Natural killer cell (primary cell): ENCODE data around the gene SCG5. TPM values are rescaled to one million over a fixed set of nuclear protein-coding genes. Genes with fewer than 3 reads are reported as not detected.

Experiments
- ATAC-seq, 3 donors: fragments of 150-1000 bp in 2 of 3; fragments of 200-7000 bp in 1 of 3; cut with Tn5 transposase; 1 replicate in 1 of 3; 2 replicates in 2 of 3; pipeline ENCODE4 v1.10.0; 2021; ENCODE audit warnings: mild to moderate bottlenecking in 2 of 3, moderate library complexity in 2 of 3
- DNase-seq, 2 donors: peaks; one replicate each; pipeline versions ENCODE4 v3.0.0 to v3.0.0-alpha.2; 2013 to 2021; ENCODE audit warnings: mixed read lengths in 1 of 2
- H3K27ac ChIP-seq: one replicate; pipeline ENCODE4 v1.5.1; 2013; ENCODE audit warnings: mild to moderate bottlenecking, low read length
- H3K27me3 ChIP-seq: one replicate; pipeline ENCODE4 v1.6.1; 2013; ENCODE audit warnings: low read length; ENCODE audit not compliant: control insufficient read depth, insufficient read depth
- H3K36me3 ChIP-seq: one replicate; pipeline ENCODE4 v1.6.1; 2013; ENCODE audit warnings: low read length; ENCODE audit not compliant: control insufficient read depth, insufficient read depth
- H3K4me1 ChIP-seq: one replicate; pipeline ENCODE4 v1.6.1; 2013; ENCODE audit warnings: low read length; ENCODE audit not compliant: control insufficient read depth, insufficient read depth
- H3K4me3 ChIP-seq: one replicate; pipeline ENCODE4 v1.5.1; 2013; ENCODE audit warnings: low read length
- H3K9me3 ChIP-seq: one replicate; pipeline ENCODE4 v1.6.1; 2013; ENCODE audit warnings: low read length; ENCODE audit not compliant: control insufficient read depth, insufficient read depth
- H3K27ac Mint-ChIP-seq, 2 donors: one replicate each; pipeline ENCODE4 v1.8.0; 2022; ENCODE audit warnings: mild to moderate bottlenecking in 2 of 2, mixed read lengths in 2 of 2, moderate library complexity in 1 of 2
- H3K27me3 Mint-ChIP-seq, 2 donors: one replicate each; pipeline ENCODE4 v1.8.0; 2022; ENCODE audit warnings: low read depth in 2 of 2, mixed read lengths in 2 of 2
- H3K36me3 Mint-ChIP-seq: one replicate; pipeline ENCODE4 v1.8.0; 2022; ENCODE audit warnings: mixed read lengths
- H3K4me1 Mint-ChIP-seq, 2 donors: one replicate each; pipeline ENCODE4 v1.8.0; 2022; ENCODE audit warnings: mixed read lengths in 2 of 2
- H3K4me3 Mint-ChIP-seq: one replicate; pipeline ENCODE4 v1.8.0; 2022; ENCODE audit warnings: mild to moderate bottlenecking, moderate library complexity, mixed read lengths
- H3K9me3 Mint-ChIP-seq, 2 donors: one replicate each; pipeline ENCODE4 v1.8.0; 2022; ENCODE audit warnings: mixed read lengths in 2 of 2
- WGBS: methylation state at CpG from one replicate; pipeline ENCODE4 v1.1.7; 2013; ENCODE audit warnings: missing lambda C conversion rate; ENCODE audit not compliant: insufficient coverage; 5-methylcytosine and 5-hydroxymethylcytosine counted together
- intact Hi-C: fragments of 100-400 bp; cut with micrococcal nuclease; formaldehyde crosslinking; loops from one replicate; pipeline ENCODE4 v1.14.2; 2022
- total RNA-seq, 4 donors: library from RNA; stranded (reverse); fragments of 120-200 nt in 1 of 4; gene quantifications; one replicate each; pipeline versions ENCODE4 v1.2.3 to v1.2.4, GENCODE V29; 2013 to 2022
- TF ChIP-seq, protein P1 (sequence below): fragments of 200-600 bp; IDR thresholded peaks from one replicate; pipeline ENCODE4 v1.8.0; 2022; ENCODE audit warnings: antibody characterized with exemption

The SCG5 gene
- total RNA-seq, 3 donors from 2014 or later (not counting 1 experiment from before 2014, with no cell fraction given): not detected

GRCh38 chr15:32642667-32643435, 1.3 kb downstream of the SCG5 start:
- 90% methylated on average over 5 of the region's 5 CpGs for WGBS
- intact Hi-C loops: no loop called here
- H3K4me3 Mint-ChIP-seq: no peak overlapping the region

DNA sequence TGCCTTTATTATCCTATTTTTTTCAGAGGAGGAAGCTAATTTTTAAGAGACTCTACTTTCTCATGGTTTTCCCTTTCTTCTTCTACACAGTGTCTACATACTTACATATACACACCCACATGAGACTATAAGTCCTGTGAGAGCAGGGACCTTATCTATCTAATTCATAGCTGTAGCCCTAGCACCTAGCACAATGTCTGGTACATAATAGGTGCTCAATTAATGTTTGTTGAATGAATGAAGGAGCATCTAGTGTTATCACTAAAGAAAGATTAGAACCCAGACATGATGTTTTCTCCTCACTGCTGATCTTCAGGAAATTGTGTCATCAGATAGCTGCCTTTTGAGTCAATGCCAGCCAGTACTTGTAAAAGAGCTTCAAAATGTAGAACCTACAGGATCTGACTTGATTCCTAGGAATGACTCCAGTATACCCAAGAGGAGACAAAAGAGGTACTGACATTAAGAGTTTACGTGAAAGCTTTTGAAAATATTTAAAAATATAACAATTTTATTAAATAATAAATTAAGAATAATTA, 2.5 kb downstream of the SCG5 start:
- WGBS: no CpG with 5 or more reads among the region's 1 CpG
- peaks cover 0 to 7% of the 10 kb centered on the region in 2 donors for H3K27me3 Mint-ChIP-seq
- ATAC-seq (no peak), DNase-seq (no peak)
- no peak overlapping the region for H3K4me3 ChIP-seq
- H3K4me1 ChIP-seq: peaks cover 3% of the 10 kb centered on the region
- no peak overlapping the region for H3K27ac ChIP-seq
- H3K36me3 ChIP-seq: no peaks in the 10 kb centered on the region
- no peaks in the 10 kb centered on the region for H3K27me3 ChIP-seq
- H3K36me3 Mint-ChIP-seq: no peaks in the 10 kb centered on the region
- H3K4me3 Mint-ChIP-seq: no peak overlapping the region
- intact Hi-C loops: no loop called here
- H3K27ac Mint-ChIP-seq: no peak overlapping the region
- no peaks in the 10 kb centered on the region for H3K9me3 Mint-ChIP-seq
- TF ChIP-seq, protein P1, sequence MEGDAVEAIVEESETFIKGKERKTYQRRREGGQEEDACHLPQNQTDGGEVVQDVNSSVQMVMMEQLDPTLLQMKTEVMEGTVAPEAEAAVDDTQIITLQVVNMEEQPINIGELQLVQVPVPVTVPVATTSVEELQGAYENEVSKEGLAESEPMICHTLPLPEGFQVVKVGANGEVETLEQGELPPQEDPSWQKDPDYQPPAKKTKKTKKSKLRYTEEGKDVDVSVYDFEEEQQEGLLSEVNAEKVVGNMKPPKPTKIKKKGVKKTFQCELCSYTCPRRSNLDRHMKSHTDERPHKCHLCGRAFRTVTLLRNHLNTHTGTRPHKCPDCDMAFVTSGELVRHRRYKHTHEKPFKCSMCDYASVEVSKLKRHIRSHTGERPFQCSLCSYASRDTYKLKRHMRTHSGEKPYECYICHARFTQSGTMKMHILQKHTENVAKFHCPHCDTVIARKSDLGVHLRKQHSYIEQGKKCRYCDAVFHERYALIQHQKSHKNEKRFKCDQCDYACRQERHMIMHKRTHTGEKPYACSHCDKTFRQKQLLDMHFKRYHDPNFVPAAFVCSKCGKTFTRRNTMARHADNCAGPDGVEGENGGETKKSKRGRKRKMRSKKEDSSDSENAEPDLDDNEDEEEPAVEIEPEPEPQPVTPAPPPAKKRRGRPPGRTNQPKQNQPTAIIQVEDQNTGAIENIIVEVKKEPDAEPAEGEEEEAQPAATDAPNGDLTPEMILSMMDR: no peak
- peaks cover 9 to 10% of the 10 kb centered on the region in 2 donors for H3K4me1 Mint-ChIP-seq
- no peaks in the 10 kb centered on the region for H3K9me3 ChIP-seq

More at GRCh38 chr15:32642667-32643435, 1.3 kb downstream of the SCG5 start:
- Histone ChIP-seq H3K4me1 (peaks cover 3% of the 10 kb centered on the region), H3K4me3 (no peak overlapping the region), H3K9me3 (no peaks in the 10 kb centered on the region), H3K27ac (no peak overlapping the region), H3K36me3 (no peaks in the 10 kb centered on the region), H3K27me3 (no peaks in the 10 kb centered on the region)
- Mint-ChIP-seq H3K27ac (no peak overlapping the region), H3K27me3 (peaks cover 0 to 7% of the 10 kb centered on the region in 2 donors), H3K36me3 (no peaks in the 10 kb centered on the region), H3K9me3 (no peaks in the 10 kb centered on the region), H3K4me1 (peaks cover 9 to 10% of the 10 kb centered on the region in 2 donors)
- no peak for ATAC-seq
- TF ChIP-seq, protein P1: no peak
- DNase-seq: no peak

- intact Hi-C loops: no loop called here
- ATAC-seq: no peak
- no peaks in the 10 kb centered on the region for H3K27me3 ChIP-seq
- H3K27me3 Mint-ChIP-seq: peaks cover 0 to 5% of the 10 kb centered on the region in 2 donors
- H3K4me3 Mint-ChIP-seq: no peak overlapping the region
- no peak overlapping the region for H3K27ac Mint-ChIP-seq
- TF ChIP-seq, protein P1: no peak
- H3K4me3 ChIP-seq: no peak overlapping the region
- peaks cover 7% of the 10 kb centered on the region in 2 donors for H3K4me1 Mint-ChIP-seq
- no peaks in the 10 kb centered on the region for H3K9me3 Mint-ChIP-seq
- no peaks in the 10 kb centered on the region for H3K36me3 Mint-ChIP-seq
- 85% methylated on average over 3 of the region's 5 CpGs for WGBS
- peaks cover 3% of the 10 kb centered on the region for H3K4me1 ChIP-seq
- H3K36me3 ChIP-seq: no peaks in the 10 kb centered on the region
- no peak overlapping the region for H3K27ac ChIP-seq
- no peaks in the 10 kb centered on the region for H3K9me3 ChIP-seq
- no peak for DNase-seq
Measured at GRCh38 chr15:32646291-32646690, 4.8 kb downstream of the SCG5 start.
